NCI-H524 (cell line): ENCODE measurements around the gene KLK10.

Experiments
- DNase-seq, 2 experiments: peaks; one replicate each; lab custom pipeline; 2025; lab: John Stamatoyannopoulos, UW

KLK10 gene

GRCh38 chr19:51025809-51026553 lies 6.5 kb upstream of the KLK10 start:
- DNase-seq = no peak

GRCh38 chr19:51025401-51025800 lies 5.9 kb upstream of the KLK10 start:
- no peak for DNase-seq

GRCh38 chr19:51024924-51025323 lies 5.4 kb upstream of the KLK10 start:
- DNase-seq = no peak

GRCh38 chr19:51023946-51024345 lies 4.4 kb upstream of the KLK10 start:
- no peak for DNase-seq

- no peak for DNase-seq
Measured at GRCh38 chr19:51022526-51022925, 3.0 kb upstream of the KLK10 start.

- peak; percentile 10 to 53 for DNase-seq
Measured at GRCh38 chr19:51020988-51021651, 1.6 kb upstream of the KLK10 start.

GRCh38 chr19:51018745-51019543 lies 565 bp downstream of the KLK10 start:
- DNase-seq = no peak

- DNase-seq = peak; percentile 10 to 51
Measured at GRCh38 chr19:51016798-51017683, 2.5 kb downstream of the KLK10 start.

GRCh38 chr19:51015691-51016267 lies 3.7 kb downstream of the KLK10 start:
- no peak for DNase-seq

GRCh38 chr19:51014242-51014641 lies 5.3 kb downstream of the KLK10 start:
- no peak for DNase-seq

GRCh38 chr19:51012661-51013190 lies 6.8 kb downstream of the KLK10 start:
- no peak for DNase-seq

GRCh38 chr19:51010066-51010795 lies 9.3 kb downstream of the KLK10 start:
- DNase-seq = no peak

- no peak for DNase-seq
Measured at GRCh38 chr19:51009061-51009891, 10.2 kb downstream of the KLK10 start.

GRCh38 chr19:51007488-51007887 lies 12.0 kb downstream of the KLK10 start:
- no peak for DNase-seq

GRCh38 chr19:51006406-51006805 lies 13.1 kb downstream of the KLK10 start:
- no peak for DNase-seq

- DNase-seq = no peak
Measured at GRCh38 chr19:51005248-51005647, 14.3 kb downstream of the KLK10 start.

GRCh38 chr19:51003316-51003715 lies 16.2 kb downstream of the KLK10 start:
- no peak for DNase-seq

- no peak for DNase-seq
Measured at GRCh38 chr19:51002542-51003311, 16.8 kb downstream of the KLK10 start.

- no peak for DNase-seq
Measured at GRCh38 chr19:51002089-51002532, 17.4 kb downstream of the KLK10 start.
